Ramos (cell line): Measurements from ENCODE around the gene SKI.
"Not testable (repeated sequence)": the region's sequence is repeated elsewhere in the genome, so short reads cannot be mapped to it uniquely, and the experiment has no call there.

Source experiments
- in situ Hi-C: fragments of 300-500 bp; cut with MboI; formaldehyde crosslinking; loops from one replicate; pipeline ENCODE4 v1.14.3; 2022; ENCODE audit warnings: low sequenced_read_pairs; ENCODE audit not compliant: unreplicated experiment

The SKI gene

DNA sequence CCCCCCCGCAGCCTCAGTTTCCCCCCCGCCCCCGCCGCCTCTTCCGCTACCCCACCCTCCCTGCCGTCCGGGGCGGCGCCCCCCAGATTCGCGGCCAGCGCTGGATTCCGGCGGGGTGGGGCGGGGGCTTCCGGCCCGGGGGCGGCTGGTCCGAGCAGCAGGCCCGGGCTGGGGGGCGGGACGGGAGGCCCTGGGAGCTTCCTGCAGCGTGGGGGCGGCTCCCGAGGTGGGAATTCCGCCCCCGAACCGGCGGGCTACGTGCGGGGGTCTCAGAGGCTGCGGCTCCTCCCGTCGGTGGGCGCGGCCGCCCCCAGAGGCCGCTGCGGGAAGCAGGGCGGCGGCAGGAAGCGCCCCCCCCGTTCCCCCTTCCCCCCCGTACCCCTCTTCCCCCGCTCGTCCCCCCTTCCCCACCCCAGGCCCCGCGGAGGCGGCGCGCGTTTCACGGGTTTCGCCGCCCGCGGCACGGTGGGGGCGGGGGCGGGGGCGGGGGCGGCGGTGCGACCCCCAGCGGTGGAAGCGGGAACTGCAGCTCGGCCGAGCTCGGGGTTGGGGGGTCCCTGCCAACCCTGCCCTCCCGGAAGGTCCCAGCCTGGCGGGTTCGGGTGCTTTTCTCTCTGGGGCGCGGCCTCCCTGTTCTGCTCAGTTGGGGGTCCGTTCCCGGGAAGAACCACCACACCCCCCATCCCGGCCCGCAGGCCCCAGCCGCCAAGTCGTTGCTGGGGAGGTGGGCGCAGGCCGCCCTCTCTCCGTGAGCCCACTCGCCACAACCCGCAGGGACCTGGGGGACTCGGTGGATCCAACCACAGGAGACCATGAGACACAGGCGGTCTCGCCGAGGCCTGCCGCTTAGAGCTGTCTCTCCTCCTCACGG is 86.9 kb downstream of the SKI start:
- in situ Hi-C loops: no loop called here

DNA sequence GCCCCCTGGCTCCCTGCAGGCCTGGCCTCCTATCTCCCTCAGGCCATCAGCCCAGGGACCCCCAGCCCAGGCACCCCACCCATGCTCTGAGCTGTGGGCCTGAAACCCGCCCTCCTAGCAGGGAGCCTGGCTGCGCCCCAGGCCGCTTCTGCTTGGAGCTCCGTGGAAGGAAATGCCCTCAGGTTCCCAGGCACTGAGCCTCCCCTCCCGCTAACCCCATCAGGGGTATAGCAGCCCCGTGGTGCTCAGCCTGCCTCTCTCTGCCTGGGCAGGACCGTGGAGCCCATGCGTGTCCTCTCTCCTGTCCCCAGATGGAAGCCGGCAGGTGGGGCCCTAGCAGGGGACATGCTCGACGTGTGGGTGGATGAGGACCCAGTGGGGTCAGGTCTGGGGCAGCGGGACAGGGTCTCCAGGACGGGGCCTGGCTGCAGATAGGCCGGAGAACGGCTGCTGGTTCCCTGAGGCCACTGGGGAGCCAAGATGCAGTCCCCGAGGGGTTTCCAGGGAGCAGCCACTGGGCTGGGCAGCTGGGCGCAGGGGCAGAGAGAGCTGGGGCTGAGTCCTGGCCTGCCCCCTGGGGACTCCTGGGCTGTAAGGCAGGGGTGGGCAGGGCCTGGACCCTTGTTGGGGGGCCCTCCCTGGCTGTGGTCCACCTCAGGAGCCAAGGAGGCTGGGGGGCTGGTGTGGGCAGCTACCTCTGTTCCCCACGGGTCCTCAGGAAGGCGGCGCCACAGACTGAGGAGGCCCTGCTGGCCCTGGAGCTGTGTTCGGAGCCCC is 87.7 kb downstream of the SKI start:
- in situ Hi-C loops: no loop called here

DNA sequence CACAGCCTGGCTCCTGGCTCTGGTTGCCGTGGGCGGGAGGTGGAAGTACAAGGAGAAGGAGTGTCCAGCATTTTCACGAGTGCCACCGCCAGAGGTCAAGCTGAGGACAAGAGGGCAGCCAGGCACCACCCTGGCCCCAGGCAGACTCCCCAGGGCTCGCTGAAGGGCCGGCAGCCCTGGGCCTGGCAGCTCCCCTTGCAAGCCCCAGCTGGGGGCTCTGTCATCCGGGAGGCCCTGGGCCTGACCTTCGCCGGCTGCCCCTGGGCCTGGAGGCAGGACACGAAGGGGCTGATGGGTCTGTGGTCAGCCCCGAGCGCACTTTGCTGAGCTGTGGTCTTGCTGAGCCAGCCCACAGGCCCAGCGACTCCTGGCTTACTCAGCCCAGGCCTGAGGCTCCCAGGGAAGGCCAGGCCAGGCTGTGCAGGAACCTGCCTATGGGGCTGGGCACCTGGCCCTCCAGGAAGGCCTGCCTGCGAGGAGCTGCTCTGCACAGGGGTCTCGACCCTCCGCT is 88.4 kb downstream of the SKI start:
- in situ Hi-C loops: no loop called here

DNA sequence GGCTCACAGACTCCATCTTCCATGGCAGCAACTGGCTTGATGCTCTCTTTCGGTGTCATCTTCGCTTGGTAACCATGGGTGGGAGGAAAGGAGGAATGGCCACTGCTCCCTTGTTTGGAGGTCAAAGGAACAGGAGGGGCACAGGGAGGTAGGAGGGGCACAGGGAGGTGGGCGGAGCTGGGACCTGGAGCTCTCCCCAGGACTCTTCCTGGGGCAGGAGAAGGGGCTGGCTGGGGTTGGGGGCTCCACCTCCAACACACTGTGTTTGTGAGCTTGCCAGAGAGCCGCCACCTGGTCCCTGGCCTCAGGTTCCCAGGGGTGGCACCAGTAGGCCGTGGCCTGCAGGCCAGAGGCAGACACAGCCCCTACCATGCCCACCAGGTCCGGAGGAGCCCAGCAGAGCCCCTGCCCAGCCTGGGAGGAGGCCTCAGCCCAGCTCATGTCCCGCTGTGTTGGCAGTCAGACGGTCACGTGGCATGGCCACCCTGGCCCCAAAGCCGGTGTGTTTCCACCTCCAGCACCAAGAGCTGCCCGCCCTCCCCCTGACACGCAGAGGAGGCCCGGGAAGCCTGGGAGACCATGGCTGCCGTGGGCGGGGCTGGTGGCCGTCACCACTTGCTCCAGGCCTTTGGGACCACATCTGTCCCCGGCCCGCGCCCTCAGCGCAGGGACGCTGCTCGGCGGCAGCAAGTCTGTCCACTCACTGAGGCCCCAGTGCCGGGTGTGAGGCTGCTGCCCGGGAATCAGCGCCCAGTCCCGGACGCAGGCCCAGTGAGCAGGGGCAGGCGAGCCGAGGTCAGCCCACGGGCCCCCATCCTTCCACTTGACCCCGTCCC is 89.3 kb downstream of the SKI start:
- in situ Hi-C loops: no loop called here

DNA sequence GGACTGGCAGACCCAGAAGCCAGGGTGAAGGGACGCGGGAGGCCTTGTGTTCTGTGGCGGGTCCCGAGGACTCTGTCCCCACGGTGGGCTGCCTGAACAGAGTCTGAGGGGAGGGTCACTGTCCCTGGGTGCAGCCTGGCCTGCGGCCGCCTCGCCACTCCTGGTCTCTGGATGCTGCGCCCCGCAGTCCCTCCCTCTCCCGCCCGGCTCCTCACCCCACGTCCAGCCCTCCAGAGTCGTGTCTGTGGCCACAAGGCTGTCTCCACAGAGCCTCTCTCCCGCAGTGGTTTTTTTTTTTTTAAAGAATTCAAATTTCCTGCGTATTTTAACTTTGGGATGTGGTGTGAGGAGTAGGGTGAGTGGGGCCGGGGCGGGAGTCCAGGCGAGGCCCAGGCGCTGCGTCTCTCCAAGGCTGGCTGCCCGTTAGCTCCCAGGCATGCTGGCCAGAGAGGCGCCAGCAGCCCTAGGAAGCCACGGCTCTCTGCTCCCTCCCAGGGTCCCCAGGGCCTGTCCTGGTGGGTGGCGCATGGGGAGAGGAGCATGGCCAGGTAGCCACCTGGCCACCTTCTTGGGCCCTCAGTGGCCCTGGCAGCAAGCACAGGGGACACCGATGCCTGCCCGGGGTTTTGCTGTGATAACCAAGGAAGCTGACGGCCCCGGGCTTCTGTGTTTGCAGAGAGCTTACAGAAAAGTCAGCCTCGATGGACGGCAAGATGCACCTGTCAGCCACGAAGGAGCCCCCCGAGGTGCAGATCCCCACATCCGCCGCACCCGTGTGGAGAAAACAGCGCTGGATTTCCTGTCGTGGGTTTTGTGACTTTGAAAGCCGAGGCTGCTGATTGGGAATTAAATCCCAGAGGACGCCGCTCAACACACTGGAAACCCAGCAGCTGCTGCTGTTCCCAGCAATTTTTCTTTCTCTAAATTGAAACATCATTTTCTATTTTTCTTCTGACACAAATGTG is 90.5 kb downstream of the SKI start:
- in situ Hi-C loops: no loop called here

DNA sequence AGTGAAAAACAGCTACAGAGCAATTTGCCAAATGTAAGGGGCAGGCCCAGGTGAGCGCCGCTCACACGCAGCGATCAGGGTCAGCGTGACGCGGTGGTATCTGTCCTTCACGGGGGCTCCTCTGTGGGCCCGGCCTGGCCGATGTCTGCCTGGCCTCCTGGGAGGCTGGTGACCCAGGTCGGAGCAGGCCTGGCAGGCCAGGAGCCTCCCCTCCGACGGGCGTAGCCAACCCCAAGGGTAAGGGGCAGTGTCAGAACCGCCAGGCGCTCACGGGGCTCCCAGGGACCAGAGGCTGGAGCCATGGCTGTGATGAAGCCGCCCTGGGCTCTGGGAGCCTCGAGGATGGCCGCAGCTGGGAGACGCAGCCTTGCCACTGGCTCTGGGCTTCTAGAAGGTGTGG is 91.2 kb downstream of the SKI start:
- in situ Hi-C loops: no loop called here

DNA sequence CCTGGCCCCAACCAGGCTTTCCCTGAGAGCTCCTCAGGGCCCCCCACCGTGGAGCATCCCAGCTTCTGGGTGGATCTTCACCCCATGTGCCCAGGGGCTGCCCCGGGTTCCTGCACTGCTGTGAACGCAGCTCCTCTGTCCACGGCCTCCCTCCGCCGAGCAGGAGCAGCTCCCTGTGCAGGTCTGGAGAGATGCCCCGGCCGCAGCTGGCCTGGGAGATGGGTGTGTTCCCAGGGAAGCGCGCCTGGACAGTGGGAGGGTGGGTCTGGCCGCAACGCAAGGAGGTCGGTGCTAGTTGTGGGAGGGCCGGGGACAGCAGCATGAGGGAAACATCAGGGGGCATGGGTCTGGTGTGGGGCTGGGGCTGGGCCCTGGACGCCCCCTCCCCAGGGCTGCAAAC is 91.9 kb downstream of the SKI start:
- in situ Hi-C loops: no loop called here

DNA sequence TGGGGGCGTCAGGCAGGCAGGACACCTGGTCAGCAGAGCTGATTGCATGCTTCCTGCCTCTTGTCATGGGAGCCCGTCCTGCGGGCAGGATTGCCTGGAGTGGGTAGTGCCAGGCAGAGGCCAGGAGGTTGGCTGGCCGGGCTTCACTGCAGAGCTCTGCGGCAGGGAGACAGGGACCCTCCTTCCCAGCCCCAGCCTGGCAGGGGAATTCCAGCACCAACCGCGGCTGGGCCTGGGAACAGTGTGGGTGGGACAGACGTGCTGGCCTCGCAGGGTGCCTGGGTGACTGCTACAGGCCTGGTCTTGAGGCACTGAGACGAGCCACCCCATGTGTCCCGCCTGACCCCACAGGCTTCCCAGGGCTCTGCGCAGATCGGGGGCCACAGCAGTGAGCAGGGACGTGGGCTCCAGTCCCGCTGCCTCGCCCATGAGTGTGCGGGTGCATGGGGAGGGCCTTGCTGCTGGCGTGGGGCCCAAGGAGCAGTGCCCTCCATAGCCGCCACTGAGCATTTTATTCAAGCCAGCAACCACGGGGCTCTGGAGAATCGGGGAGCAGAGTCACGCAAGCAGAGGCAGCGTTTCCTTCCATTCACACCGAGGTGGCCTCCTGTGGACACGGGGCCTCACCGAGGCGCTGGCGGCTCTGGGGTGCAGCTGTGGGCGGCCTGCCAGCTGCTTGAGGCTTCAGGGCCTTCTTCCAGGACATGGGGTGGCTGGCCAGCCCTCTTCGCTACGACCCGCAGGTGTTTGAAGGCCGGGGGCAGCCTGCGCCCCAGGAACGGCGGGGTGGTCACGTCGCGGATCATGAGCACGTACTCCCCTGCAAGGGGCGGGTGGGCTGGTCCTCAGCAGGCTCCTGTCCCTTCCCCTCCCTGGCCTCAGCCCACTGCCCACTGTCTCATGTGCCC is 92.9 kb downstream of the SKI start:
- in situ Hi-C loops: no loop called here

DNA sequence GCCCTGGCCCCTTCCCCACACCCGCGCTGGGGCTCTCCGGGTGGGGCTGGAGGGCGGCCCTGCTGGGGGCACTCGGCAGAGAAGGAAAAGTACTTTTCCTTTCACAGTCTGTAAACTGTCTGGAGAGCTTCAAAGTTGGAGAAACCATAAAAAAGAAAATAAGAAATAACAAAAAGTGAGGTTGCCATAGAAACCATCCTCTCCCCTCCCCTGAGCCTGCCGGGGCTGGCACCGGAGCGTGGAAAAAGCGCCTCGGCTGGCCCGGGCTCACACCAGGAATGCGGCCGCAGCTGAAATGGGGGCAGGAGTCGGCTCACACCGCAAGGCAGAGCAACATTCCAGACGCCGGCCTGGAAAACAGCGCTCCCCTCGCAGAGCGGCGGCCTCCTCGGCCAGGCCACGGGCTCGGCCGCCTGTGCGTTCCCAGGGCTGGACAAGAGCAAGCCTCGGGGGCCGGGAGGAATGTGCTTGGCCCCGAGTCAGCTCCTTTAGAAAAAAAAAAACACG is 94.0 kb downstream of the SKI start:
- in situ Hi-C loops: no loop called here

DNA sequence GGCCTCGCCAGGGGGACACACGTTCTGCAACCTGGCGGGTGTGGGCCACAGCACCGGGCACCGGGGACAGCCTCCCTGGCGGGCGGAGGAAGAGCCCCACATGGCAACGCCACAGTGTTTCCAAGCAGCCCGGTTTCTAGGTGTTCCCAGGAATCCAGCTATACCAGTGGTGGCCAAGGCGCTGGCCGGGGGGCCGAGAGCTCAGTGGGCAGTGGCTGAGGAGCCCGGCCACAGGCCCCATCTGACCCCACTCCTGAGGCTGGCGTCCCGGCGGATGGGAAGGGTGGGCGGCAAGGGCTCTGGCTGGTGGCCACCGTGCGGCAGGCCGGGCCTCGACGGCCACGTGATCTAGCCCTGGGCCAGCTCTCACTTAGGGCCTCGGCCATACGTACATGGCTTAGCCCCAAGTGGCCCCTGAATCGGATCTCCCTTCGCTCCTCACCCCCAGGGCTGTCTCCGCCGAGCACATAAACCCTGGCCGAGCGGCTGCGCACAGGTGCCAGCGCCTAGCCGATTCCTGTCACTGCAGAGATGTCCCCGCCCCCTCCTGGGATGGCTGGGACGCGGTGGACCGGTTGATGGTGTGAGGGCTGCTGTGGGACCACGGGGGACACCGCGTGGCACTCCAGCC is 94.6 kb downstream of the SKI start:
- in situ Hi-C loops: no loop called here

DNA sequence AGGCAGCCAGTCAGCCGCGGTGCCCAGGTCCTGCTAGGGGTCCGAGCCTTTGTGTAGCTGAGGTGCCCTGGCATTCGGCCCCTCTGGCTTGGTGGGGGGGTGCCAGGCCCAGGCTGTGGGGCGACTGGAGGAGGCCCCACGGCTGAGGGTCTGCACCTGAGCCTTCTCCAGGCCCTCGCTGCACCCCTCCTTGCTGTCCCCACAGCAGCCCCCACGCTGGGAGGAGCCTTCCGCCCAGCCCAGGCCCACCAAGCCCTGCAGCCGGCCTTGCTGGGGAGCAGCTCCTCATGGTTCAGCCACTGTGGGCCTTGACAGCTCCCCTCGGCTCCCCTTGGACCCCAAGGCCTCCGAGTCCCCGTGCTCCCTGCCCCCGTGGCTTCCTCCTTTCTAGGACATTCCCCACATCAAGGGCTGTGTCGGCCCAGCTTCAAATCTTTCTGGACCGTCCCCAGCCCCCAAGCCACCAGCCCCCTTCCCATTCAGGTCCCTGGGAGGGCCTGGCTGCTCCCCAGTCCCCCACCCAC is 95.4 kb downstream of the SKI start:
- in situ Hi-C loops: no loop called here

DNA sequence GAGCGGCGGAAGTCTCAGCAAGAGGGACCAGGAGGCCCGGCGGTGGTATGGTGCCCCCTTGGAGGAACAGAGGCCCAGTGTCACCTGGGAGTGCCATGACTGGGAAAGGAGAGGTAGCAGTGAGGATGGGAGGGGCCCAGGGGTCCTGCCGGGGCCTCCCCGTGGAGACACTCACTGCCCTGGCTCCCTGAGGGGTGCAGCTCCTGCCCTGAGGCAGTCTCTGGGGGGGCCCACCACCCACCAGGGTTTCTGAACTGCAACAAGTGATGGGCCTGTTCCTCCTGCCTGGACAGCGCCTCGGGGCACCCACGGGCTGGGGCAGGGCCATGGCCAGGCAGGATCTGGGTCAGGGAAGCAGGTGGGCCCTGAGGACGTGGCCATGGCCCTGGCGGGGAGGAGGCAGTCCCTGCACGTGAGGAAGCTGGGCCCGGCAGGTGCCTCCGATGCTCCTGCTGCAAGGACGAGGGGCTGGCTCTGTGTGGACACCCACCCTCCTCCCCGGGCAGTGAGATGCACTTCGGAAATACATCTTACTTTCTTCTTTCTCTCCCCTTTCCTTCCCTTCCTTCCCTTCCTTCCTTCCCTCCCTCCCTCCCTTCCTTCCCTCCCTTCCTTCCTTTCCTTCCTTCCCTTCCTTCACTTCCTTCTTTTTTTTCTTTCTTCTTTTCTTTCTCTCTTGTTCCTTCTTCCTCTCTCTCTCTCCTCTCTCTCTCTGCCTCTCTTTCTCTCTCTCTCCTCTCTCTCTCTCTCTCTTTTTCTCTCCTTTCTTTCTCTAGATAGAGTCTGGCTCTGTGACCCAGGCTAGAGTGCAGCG is 96.6 kb downstream of the SKI start:
- in situ Hi-C loops: no loop called here

DNA sequence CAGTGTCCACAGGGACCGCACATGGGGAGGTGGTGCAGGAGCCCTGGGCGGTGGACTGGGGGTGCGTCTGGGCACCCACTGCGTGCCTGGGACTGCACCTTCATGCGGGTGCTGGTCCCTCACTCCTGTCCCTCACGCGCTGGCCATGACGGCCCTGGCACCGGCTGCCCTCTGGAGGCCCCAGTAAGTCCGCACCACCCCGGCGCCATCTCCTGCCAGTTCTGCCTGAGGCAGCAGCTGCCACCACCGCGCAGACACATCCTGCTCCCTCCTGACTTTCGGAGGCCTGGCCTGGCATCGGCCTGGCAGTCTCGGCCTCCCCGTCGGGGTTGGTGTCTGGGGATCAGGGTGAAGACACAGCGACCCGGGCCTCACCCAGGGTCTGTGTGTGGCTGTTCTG is 98.4 kb downstream of the SKI start:
- in situ Hi-C loops: no loop called here

DNA sequence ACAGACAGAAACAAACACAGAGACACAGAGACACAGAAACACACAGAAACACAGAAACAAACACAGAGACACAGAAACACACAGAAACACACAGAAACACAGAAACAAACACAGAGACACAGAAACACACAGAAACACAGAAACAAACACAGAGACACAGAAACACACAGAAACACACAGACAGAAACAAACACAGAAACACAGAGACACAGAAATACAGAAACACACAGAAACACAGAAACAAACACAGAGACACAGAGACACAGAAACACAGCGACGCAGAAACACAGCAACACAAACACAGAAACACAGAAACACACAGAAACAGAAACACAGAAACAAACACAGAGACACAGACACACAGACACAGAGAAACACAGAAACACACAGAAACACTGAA is 99.0 kb downstream of the SKI start:
- in situ Hi-C loops: not testable (repeated sequence)

DNA sequence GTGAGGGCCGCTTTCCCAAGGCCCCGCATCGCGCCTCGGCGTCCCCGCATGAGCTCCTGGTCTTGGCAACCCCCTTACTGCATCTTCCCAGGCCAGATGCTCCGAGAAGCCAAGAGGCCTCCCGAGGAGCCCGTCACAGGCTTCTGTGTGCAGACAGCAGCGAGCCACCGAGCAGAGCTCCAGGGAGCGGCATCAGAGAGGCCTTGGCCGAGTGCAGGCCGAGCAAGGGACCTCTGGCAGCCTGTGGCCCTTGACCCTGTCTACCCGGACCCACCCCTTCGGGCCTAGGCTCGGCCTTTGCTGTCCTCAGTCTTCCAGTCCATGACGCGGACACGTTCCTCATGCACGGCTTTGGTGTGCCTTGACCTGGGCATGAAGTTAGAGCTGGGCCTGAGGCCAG is 99.7 kb downstream of the SKI start:
- in situ Hi-C loops: no loop called here

DNA sequence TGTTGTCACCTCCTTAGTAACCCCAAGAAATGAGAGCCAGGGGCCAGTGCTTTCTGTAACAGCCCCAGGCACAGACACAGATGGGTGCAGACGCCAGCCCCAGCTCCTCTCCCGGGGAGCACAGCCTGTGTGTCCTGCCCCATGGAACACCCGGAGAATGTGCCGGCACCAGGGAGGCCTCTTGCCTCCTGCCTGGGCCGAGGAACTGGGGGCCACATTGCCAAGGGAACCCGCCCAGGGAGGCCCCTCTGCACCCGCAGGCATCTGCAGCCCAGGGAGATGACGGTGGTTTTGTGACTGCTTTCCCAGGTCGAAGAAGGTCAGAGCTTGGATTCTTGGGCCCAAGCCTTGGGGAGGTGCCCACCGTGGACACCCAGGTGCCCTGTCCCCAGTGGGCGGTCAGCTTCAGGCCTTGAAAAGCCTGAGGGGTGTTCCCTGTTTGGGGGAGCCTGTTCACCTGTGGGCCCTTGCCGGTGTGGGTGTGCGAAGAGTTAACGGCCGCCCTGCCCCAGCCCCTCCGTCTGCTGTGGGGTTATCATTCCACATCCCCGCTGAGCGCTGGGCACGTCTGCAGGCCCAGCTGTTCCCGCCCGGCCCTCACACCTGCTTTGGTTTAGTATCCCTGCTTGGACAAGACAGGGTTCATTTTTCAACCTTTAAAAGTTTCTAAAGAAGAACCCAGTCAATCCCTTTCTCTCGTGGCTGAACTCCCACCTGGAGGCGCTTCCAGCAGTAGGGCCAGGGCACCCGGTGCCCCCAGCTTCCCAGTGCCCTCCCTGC is 100.7 kb downstream of the SKI start:
- in situ Hi-C loops: no loop called here
